Type B pancreatic cell (in vitro differentiated cells): ENCODE measurements around the gene KYAT1. TPM values are rescaled to one million over a fixed set of nuclear protein-coding genes. Genes with fewer than 3 reads are reported as not detected.

ENCODE experiments used
- DNase-seq: peaks from one replicate; pipeline ENCODE4 v3.0.0; 2021; ENCODE audit warnings: mixed read lengths; ENCODE audit not compliant: unreplicated experiment; ENCODE audit errors: extremely low spot score
- H3K27ac Mint-ChIP-seq: 2 replicates; pipeline ENCODE4 v1.8.0; 2021; ENCODE audit warnings: mild to moderate bottlenecking, mixed read lengths
- H3K27me3 Mint-ChIP-seq: 2 replicates; pipeline ENCODE4 v1.8.0; 2021; ENCODE audit warnings: mixed read lengths
- H3K36me3 Mint-ChIP-seq: 2 replicates; pipeline ENCODE4 v1.8.0; 2021; ENCODE audit warnings: mixed read lengths
- H3K4me1 Mint-ChIP-seq: one replicate; pipeline ENCODE4 v1.8.0; 2021; ENCODE audit warnings: mixed read lengths; ENCODE audit not compliant: unreplicated experiment
- H3K4me3 Mint-ChIP-seq: 2 replicates; pipeline ENCODE4 v1.8.0; 2021; ENCODE audit warnings: mild to moderate bottlenecking, mixed read lengths
- H3K9me3 Mint-ChIP-seq: 2 replicates; pipeline ENCODE4 v1.8.0; 2021; ENCODE audit warnings: mixed read lengths
- total RNA-seq: library from RNA; stranded (reverse); gene quantifications from 2 replicates; pipeline ENCODE4 v1.2.1, GENCODE V29; 2021; ENCODE audit warnings: low replicate concordance
- TF ChIP-seq, protein P1 (sequence below): fragments of 200-600 bp; sonication (generic); conservative IDR thresholded peaks from 2 replicates; pipeline ENCODE4 v1.5.0; 2021; ENCODE audit warnings: antibody characterized with exemption, mild to moderate bottlenecking

The KYAT1 gene
- total RNA-seq, 1 donor from 2014 or later, result 11.5 TPM

DNA sequence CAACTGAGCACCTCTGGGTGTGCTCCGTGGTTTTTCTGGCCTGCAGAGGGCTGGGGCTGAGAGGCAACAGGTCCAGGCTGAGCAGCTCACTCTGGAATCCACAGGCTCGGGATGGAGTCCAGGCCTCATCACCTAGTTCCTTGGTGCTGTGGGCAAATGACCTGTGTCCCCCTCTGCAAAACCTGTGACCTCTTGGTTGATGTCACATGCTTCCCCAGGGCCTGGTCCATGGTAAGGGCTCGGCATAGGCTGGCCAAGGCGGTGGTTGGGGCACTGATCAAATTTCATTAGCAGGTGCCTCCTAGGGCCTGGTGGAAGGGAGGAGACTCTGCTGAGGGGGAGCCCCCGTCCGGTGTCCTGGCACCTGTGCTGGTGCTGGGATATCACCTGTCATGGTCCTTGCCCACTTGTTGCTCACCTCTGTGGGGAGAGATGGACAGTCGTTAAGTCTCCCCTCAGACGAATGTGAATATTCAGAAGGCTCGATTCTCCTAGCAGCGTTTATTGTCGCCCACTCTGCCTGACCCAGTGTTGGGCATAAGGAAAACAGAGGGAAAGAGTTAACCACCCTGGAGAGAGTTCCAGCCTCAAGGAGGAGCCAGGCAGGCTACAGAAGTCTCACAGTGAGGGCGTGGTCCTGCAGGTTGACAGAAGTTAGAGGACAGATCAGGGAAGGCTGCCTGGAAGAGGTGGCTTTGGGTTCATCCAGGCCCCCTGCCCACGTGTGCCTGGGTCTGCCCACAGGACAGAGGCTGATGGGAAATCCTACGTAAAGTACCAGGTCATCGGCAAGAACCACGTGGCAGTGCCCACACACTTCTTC lies 60.0 kb downstream of the KYAT1 start:
- no peaks in the 10 kb centered on the region for H3K27me3 Mint-ChIP-seq
- no peaks in the 10 kb centered on the region for H3K9me3 Mint-ChIP-seq
- H3K27ac Mint-ChIP-seq, result no peak overlapping the region
- no peak overlapping the region for H3K4me3 Mint-ChIP-seq
- TF ChIP-seq, protein P1, sequence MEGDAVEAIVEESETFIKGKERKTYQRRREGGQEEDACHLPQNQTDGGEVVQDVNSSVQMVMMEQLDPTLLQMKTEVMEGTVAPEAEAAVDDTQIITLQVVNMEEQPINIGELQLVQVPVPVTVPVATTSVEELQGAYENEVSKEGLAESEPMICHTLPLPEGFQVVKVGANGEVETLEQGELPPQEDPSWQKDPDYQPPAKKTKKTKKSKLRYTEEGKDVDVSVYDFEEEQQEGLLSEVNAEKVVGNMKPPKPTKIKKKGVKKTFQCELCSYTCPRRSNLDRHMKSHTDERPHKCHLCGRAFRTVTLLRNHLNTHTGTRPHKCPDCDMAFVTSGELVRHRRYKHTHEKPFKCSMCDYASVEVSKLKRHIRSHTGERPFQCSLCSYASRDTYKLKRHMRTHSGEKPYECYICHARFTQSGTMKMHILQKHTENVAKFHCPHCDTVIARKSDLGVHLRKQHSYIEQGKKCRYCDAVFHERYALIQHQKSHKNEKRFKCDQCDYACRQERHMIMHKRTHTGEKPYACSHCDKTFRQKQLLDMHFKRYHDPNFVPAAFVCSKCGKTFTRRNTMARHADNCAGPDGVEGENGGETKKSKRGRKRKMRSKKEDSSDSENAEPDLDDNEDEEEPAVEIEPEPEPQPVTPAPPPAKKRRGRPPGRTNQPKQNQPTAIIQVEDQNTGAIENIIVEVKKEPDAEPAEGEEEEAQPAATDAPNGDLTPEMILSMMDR, result no peak
- DNase-seq, result no peak
- H3K4me1 Mint-ChIP-seq, result peaks cover 9% of the 10 kb centered on the region
- H3K36me3 Mint-ChIP-seq, result no peaks in the 10 kb centered on the region

DNA sequence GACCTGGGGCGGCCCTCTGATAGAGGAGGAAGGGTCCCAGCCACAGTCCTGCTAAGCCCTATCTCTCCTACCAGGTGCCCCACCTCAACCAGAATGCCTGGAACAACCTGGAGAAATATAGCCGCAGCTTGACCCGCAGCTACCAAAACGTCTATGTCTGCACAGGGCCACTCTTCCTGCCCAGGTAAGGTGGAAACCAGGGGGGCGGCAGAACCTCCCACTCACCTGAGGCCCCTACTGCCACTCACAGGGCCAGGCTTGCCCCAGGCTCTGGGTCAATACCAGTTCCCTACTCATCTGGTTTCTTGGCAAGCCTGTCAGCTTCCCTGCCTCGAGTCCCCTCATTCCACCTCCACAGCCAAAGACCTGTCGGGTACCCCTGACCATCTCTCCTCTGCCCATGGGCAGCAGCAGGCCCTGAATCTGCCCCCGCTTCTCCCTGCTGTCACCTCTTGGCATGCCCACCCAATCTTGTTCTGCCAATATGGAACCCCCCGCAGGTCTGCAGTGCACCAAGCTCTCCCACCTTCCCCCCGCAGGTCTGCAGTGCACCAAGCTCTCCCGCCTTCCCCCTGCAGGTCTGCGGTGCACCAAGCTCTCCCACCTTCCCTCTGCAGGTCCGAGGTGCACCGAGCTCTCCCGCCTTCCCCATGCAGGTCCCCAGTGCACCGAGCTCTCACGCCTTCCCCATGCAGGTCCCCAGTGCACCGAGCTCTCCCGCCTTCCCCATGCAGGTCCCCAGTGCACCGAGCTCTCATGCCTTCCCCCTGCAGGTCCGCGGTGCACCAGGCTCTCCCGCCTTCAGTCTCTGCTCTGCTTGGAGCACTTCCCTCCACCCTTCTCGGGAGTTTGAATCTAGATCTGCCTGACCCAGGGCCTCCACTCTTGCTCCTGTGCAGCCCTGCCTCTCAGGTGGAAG lies 60.8 kb downstream of the KYAT1 start:
- no peak for DNase-seq
- Mint-ChIP-seq H3K4me1 (peaks cover 9% of the 10 kb centered on the region), H3K9me3 (no peaks in the 10 kb centered on the region), H3K4me3 (peak overlapping the region; percentile 39), H3K27ac (no peak overlapping the region), H3K36me3 (no peaks in the 10 kb centered on the region), H3K27me3 (no peaks in the 10 kb centered on the region)
- TF ChIP-seq, protein P1, result no peak

GRCh38 chr9:128819716-128820664 lies 61.8 kb downstream of the KYAT1 start:
- Mint-ChIP-seq H3K36me3 (no peaks in the 10 kb centered on the region), H3K4me1 (peaks cover 9% of the 10 kb centered on the region), H3K27me3 (no peaks in the 10 kb centered on the region), H3K4me3 (peak overlapping the region; percentile 89), H3K27ac (peak overlapping the region; percentile 62), H3K9me3 (no peaks in the 10 kb centered on the region)
- no peak for DNase-seq
- TF ChIP-seq, protein P1, result no peak

- H3K27me3 Mint-ChIP-seq, result no peaks in the 10 kb centered on the region
- peak overlapping the region; percentile 89 for H3K4me3 Mint-ChIP-seq
- peaks cover 9% of the 10 kb centered on the region for H3K4me1 Mint-ChIP-seq
- DNase-seq, result no peak
- no peaks in the 10 kb centered on the region for H3K9me3 Mint-ChIP-seq
- TF ChIP-seq, protein P1, result no peak
- peak overlapping the region; percentile 62 for H3K27ac Mint-ChIP-seq
- H3K36me3 Mint-ChIP-seq, result no peaks in the 10 kb centered on the region
These were observed 62.7 kb downstream of the KYAT1 start for GRCh38 chr9:128818839-128819715.
